Esophagus squamous epithelium (tissue), 4 donors: ENCODE measurements around the gene CSNK2A2.

ENCODE experiments used
- CTCF ChIP-seq, 6 experiments: fragments of 450-650 bp in 4 of 6; fragments of 200-600 bp in 2 of 6; sonication (generic) in 2 of 6; IDR thresholded peaks; one replicate each; pipeline ENCODE4 v1.5.1; 2016 to 2019; ENCODE audit warnings: antibody characterized with exemption in 6 of 6, mild to moderate bottlenecking in 4 of 6, moderate library complexity in 4 of 6
- POLR2A ChIP-seq, 4 donors: fragments of 450-650 bp; IDR thresholded peaks; one replicate each; pipeline ENCODE4 v1.6.1; 2017; ENCODE audit warnings: antibody characterized with exemption in 4 of 4, mild to moderate bottlenecking in 4 of 4, moderate library complexity in 3 of 4

DNA sequence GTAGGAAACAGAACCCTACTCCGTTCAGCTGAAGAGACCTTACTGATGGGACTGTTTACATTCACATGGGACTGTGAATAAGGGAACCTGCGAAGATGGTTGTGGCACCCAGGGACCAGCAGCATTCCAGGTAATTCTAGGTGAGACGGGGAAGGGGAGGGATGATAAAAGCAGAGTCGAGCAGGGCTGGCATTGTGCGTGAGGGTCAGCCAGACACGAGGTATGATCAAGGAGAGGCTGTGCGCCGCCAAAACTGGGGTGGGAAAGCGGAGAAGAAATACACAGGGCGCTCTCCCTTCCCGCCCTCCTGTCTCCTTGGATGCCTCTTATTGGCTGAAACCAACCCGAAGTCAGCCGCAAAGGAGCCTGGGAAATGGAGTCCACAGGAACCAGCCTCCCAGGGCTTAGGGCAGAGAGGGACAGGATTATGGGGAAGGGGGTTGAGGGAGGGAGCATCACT lies 38.4 kb upstream of the CSNK2A2 start:
- TF ChIP-seq POLR2A (IDR thresholded peaks at IDR 0.05) = no peak
- TF ChIP-seq CTCF (IDR thresholded peaks at IDR 0.05) = no peak
